Measurements from ENCODE around the gene SLC13A1. TPM values are rescaled to one million over a fixed set of nuclear protein-coding genes. Genes with fewer than 3 reads are reported as not detected.

The SLC13A1 gene
- total and polyA plus RNA-seq, 12 donors = not detected

DNA sequence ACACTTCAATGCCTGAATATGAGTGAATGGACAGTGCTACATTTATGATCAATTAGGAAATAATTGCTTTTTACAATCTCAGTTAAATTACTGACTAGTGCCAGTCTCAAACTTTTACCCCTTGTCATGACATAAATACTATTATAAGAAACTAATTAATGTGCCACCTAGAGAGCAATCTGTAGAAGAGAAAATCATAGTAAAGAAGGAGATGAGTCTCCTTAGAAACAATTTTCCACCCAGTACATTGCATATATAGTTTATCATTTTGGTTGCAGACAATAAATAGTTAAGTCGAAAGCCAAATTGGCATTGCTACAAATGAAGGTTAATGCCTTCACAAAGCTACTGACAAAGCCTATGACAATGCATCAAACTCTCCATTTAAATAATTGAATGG is 68.6 kb downstream of the SLC13A1 start:
- DNase-seq (no peak), ATAC-seq (no peak)
- Histone ChIP-seq H3K27me3 (no peaks in the 10 kb centered on the region), H3K27ac (no peak overlapping the region), H3K4me1 (no peaks in the 10 kb centered on the region), H3K9me3 (no peaks in the 10 kb centered on the region), H3K4me3 (no peak overlapping the region), H3K36me3 (no peaks in the 10 kb centered on the region)
- intact Hi-C loops (cut with DNase I) = no loop called here
- WGBS, 2 donors = 91 to 94% methylated on average over 1 of the region's 1 CpG
- no peak for TF ChIP-seq CTCF (IDR thresholded peaks at IDR 0.05)

DNA sequence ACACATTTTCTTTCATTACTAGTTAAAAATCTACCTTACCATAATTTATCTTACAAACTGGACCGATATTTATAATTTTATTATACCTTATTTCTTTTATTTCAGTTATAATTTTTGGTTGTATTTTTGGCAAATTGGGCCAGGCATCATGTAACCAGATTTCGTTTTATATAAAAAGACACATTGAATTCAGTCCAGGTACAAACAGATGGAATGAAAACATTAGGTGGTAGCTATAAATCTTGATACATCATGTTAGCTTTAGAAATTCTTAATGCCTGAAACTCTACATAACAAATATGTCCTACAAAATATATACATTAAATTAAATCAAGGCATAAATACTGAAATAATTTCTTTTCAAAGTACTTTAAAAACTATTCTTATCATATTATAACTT is 73.1 kb downstream of the SLC13A1 start:
- no peaks in the 10 kb centered on the region for H3K4me1 ChIP-seq
- no peak overlapping the region for H3K4me3 ChIP-seq
- WGBS, 2 donors = 60 to 62% methylated on average over 2 of the region's 2 CpGs
- intact Hi-C loops (cut with DNase I) = loop anchor here in 1 of 10 donors (10.0 kb wide), 1 partner anchor 578 kb away; no protein-coding TSS in a partner anchor
- H3K36me3 ChIP-seq = no peaks in the 10 kb centered on the region
- no peak for TF ChIP-seq CTCF (IDR thresholded peaks at IDR 0.05)
- no peaks in the 10 kb centered on the region for H3K9me3 ChIP-seq
- no peak for ATAC-seq
- H3K27me3 ChIP-seq = no peaks in the 10 kb centered on the region
- H3K27ac ChIP-seq = no peak overlapping the region
- DNase-seq = no peak

DNA sequence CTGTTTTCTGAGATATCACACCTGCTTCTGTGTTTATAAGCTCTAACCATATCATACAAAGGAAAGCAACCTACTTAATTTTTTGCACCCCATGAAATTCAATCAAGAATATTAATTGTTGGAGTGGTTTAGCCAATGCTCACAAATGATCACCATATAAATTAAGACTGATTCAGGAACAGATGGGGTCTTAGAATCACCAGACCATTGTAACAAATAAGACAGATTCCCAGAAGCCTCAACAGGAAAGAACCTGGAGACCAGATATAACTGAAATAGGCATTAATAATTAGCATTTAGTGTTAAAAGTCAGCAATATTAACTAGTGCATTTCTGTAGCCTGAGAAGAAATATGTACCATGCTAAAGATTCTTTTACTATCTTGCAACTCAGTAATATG is 73.6 kb downstream of the SLC13A1 start:
- Histone ChIP-seq H3K9me3 (no peaks in the 10 kb centered on the region), H3K4me3 (no peak overlapping the region), H3K4me1 (no peaks in the 10 kb centered on the region), H3K27me3 (no peaks in the 10 kb centered on the region), H3K36me3 (no peaks in the 10 kb centered on the region), H3K27ac (no peak overlapping the region)
- ATAC-seq = no peak
- no peak for TF ChIP-seq CTCF (IDR thresholded peaks at IDR 0.05)
- no peak for DNase-seq
- intact Hi-C loops (cut with DNase I) = loop anchor here in 1 of 10 donors (10.0 kb wide), 1 partner anchor 579 kb away; no protein-coding TSS in a partner anchor

GRCh38 chr7:123125231-123125630 is 74.5 kb downstream of the SLC13A1 start:
- intact Hi-C loops (cut with DNase I) = loop anchor here in 1 of 10 donors (10.0 kb wide), 1 partner anchor 580 kb away; no protein-coding TSS in a partner anchor
- ATAC-seq = no peak
- 85 to 87% methylated on average over 3 of the region's 3 CpGs for WGBS, 2 donors

More at GRCh38 chr7:123125231-123125630, 74.5 kb downstream of the SLC13A1 start:
- TF ChIP-seq CTCF (IDR thresholded peaks at IDR 0.05) = no peak
- Histone ChIP-seq H3K4me3 (no peak overlapping the region), H3K36me3 (no peaks in the 10 kb centered on the region), H3K27ac (no peak overlapping the region), H3K9me3 (no peaks in the 10 kb centered on the region), H3K27me3 (no peaks in the 10 kb centered on the region), H3K4me1 (no peaks in the 10 kb centered on the region)
- DNase-seq = no peak

Data from heart right ventricle (tissue), 16 donors.